ENCODE results near the gene BAHCC1.
"Not testable (repeated sequence)": the region's sequence is repeated elsewhere in the genome, so short reads cannot be mapped to it uniquely, and the experiment has no call there.

The BAHCC1 gene

GRCh38 chr17:81420769-81421462 lies 25.7 kb downstream of the BAHCC1 start:
- peaks cover 66% of the 10 kb centered on the region for H3K4me1 ChIP-seq (ENCODE audit: control insufficient read depth, insufficient read depth, low read length)
- no peaks in the 10 kb centered on the region for H3K9me3 ChIP-seq (ENCODE audit: control insufficient read depth, low read length)
- peak overlapping the region; percentile 88 for H3K9ac ChIP-seq (ENCODE audit: low read length)
- peak overlapping the region; percentile 69 for H3K4me3 ChIP-seq (ENCODE audit: low read length)
- no peaks in the 10 kb centered on the region for H3K27me3 ChIP-seq (replicated peaks; ENCODE audit: control insufficient read depth, insufficient read depth, low read length)
- peak; percentile 15 for DNase-seq (ENCODE audit: low read depth)
- H3K36me3 ChIP-seq (ENCODE audit: control insufficient read depth, insufficient read depth, low read length, severe bottlenecking): no peaks in the 10 kb centered on the region

- Histone ChIP-seq H3K4me1 (ENCODE audit: control insufficient read depth, insufficient read depth, low read length) (peaks cover 61% of the 10 kb centered on the region), H3K27me3 (replicated peaks; ENCODE audit: control insufficient read depth, insufficient read depth, low read length) (no peaks in the 10 kb centered on the region), H3K9ac (ENCODE audit: low read length) (peak overlapping the region; percentile 82), H3K36me3 (ENCODE audit: control insufficient read depth, insufficient read depth, low read length, severe bottlenecking) (no peaks in the 10 kb centered on the region), H3K9me3 (ENCODE audit: control insufficient read depth, low read length) (no peaks in the 10 kb centered on the region), H3K4me3 (ENCODE audit: low read length) (peak overlapping the region; percentile 52)
- peak; percentile 97 for DNase-seq (ENCODE audit: low read depth)
Measured at GRCh38 chr17:81422776-81423697, 27.8 kb downstream of the BAHCC1 start.

- H3K4me3 ChIP-seq (ENCODE audit: low read length): no peak overlapping the region
- H3K4me1 ChIP-seq (ENCODE audit: control insufficient read depth, insufficient read depth, low read length): peaks cover 54% of the 10 kb centered on the region
- no peaks in the 10 kb centered on the region for H3K9me3 ChIP-seq (ENCODE audit: control insufficient read depth, low read length)
- H3K36me3 ChIP-seq (ENCODE audit: control insufficient read depth, insufficient read depth, low read length, severe bottlenecking): no peaks in the 10 kb centered on the region
- H3K27me3 ChIP-seq (replicated peaks; ENCODE audit: control insufficient read depth, insufficient read depth, low read length): no peaks in the 10 kb centered on the region
- DNase-seq (ENCODE audit: low read depth): no peak
- H3K9ac ChIP-seq (ENCODE audit: low read length): peak overlapping the region; percentile 79
Measured at GRCh38 chr17:81423698-81424071, 28.4 kb downstream of the BAHCC1 start.

DNA sequence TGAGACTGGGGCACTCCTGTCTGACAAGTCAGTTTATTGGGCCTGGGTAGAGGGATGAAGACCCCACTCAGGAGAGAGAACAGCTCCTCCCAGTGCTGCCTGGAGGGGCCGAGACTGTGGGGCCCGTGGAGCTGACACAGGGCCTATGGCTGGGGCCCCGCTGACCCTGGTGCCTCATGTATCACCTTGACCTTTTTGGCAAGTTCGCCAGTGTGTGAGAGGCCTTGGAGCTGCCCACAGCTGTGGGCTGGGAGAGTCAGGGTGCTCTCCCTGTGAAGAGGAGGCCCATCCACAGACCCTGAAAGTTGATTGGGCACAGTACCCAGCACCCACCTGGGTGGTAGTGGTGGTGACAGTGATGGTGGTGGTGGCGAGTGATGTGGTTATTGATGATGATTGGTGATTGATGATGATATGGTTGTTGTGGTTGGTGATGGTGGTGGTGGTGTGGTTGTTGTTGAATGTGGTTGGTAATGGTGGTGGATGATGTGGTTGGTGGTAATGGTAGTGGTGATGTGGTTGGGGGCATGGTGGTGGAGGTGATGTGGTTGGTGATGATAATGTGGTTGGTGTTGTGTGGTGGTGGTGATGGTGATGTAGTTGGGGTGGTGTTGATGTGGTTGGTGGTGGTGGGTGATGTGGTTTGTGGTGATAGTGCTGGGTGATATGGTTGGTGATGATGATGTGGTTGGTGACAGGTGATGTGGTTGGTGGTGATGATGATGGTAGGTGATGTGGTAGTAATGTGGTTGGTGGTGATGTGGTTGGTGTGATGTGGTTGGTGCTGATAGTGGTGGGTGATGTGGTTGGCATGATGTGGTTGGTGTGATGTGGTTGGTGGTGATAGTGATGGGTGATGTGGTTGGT lies 29.1 kb downstream of the BAHCC1 start:
- peaks cover 54% of the 10 kb centered on the region for H3K4me1 ChIP-seq (ENCODE audit: control insufficient read depth, insufficient read depth, low read length)
- H3K4me3 ChIP-seq (ENCODE audit: low read length): no peak overlapping the region
- DNase-seq (ENCODE audit: low read depth): no peak
- H3K9me3 ChIP-seq (ENCODE audit: control insufficient read depth, low read length): no peaks in the 10 kb centered on the region
- H3K27me3 ChIP-seq (replicated peaks; ENCODE audit: control insufficient read depth, insufficient read depth, low read length): no peaks in the 10 kb centered on the region
- H3K9ac ChIP-seq (ENCODE audit: low read length): peak overlapping the region; percentile 79
- H3K36me3 ChIP-seq (ENCODE audit: control insufficient read depth, insufficient read depth, low read length, severe bottlenecking): no peaks in the 10 kb centered on the region

GRCh38 chr17:81425041-81425440 lies 29.8 kb downstream of the BAHCC1 start:
- H3K4me3 ChIP-seq (ENCODE audit: low read length); H3K36me3 ChIP-seq (ENCODE audit: control insufficient read depth, insufficient read depth, low read length, severe bottlenecking); H3K9ac ChIP-seq (ENCODE audit: low read length); H3K9me3 ChIP-seq (ENCODE audit: control insufficient read depth, low read length); H3K27me3 ChIP-seq (replicated peaks; ENCODE audit: control insufficient read depth, insufficient read depth, low read length); DNase-seq (ENCODE audit: low read depth): not testable (repeated sequence)
- H3K4me1 ChIP-seq (ENCODE audit: control insufficient read depth, insufficient read depth, low read length): peaks cover 52% of the 10 kb centered on the region

DNA sequence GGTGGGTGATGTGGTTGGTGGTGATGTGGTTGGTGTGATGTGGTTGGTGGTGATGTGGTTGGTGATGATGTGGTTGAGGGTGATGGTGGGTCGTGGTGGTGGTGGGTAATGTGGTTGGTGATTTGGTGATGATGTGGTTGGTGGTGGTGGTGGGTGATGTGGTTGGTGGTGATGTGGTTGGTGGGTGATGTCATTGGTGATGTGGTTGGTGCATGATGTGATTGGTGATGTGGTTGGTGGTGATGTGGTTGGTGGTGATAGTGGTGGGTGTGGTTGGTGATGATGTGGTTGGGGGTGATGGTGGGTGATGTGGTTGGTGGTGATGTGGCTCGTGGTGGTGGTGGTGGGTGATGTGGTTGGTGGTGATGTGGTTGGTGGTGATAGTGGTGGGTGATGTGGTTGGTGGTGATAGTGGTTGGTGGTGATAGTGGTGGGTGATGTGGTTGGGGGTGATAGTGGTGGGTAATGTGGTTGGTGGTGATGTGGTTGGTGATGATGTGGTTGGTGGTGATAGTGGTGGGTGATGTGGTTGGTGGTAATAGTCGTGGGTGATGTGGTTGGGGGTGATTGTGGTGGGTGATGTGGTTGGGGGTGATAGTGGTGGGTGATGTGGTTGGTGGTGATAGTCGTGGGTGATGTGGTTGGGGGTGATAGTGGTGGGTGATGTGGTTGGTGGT lies 30.6 kb downstream of the BAHCC1 start:
- peaks cover 43% of the 10 kb centered on the region for H3K4me1 ChIP-seq (ENCODE audit: control insufficient read depth, insufficient read depth, low read length)
- H3K36me3 ChIP-seq (ENCODE audit: control insufficient read depth, insufficient read depth, low read length, severe bottlenecking); H3K9me3 ChIP-seq (ENCODE audit: control insufficient read depth, low read length); DNase-seq (ENCODE audit: low read depth); H3K27me3 ChIP-seq (replicated peaks; ENCODE audit: control insufficient read depth, insufficient read depth, low read length); H3K4me3 ChIP-seq (ENCODE audit: low read length); H3K9ac ChIP-seq (ENCODE audit: low read length): not testable (repeated sequence)

DNA sequence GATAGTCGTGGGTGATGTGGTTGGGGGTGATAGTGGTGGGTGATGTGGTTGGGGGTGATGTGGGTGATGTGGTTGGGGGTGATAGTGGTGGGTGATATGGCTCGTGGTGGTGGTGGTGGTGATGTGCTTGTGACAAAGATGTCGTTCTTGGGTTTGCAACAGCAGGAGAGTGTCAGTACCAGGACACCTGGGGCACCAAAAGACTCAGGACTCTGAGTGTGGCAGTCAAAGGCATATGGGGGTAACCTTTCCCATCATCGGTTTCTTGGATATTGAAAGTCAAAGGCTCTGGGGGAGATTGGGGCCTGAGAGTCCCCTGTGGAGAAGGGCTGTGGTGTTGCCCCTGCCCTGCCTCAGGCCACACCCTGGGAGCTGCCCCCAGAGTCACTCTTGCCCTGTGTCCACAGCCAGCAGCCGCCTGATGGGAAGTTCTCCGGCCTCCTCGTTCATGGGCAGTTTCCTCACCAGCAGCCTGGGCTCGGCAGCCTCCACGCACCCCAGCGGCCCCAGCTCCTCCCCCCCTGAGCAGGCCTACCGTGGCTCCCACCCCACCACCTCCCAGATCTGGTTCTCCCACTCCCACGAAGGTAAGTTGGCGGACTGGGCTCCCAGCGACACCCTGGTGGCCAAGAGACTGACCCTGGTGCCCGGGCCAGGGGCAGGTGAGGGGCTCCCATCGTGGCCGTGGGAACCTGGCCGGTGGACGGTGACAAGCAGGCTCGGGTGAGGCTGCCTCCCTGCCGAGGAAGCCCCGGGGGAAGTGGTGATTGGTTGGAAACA lies 31.3 kb downstream of the BAHCC1 start:
- Histone ChIP-seq H3K9me3 (ENCODE audit: control insufficient read depth, low read length) (no peaks in the 10 kb centered on the region), H3K4me3 (ENCODE audit: low read length) (no peak overlapping the region), H3K9ac (ENCODE audit: low read length) (no peak overlapping the region), H3K27me3 (replicated peaks; ENCODE audit: control insufficient read depth, insufficient read depth, low read length) (no peaks in the 10 kb centered on the region), H3K36me3 (ENCODE audit: control insufficient read depth, insufficient read depth, low read length, severe bottlenecking) (no peaks in the 10 kb centered on the region), H3K4me1 (ENCODE audit: control insufficient read depth, insufficient read depth, low read length) (peaks cover 37% of the 10 kb centered on the region)
- DNase-seq (ENCODE audit: low read depth): no peak

GRCh38 chr17:81427173-81428120 lies 32.2 kb downstream of the BAHCC1 start:
- no peaks in the 10 kb centered on the region for H3K9me3 ChIP-seq (ENCODE audit: control insufficient read depth, low read length)
- no peaks in the 10 kb centered on the region for H3K27me3 ChIP-seq (replicated peaks; ENCODE audit: control insufficient read depth, insufficient read depth, low read length)
- H3K9ac ChIP-seq (ENCODE audit: low read length): no peak overlapping the region
- no peak for DNase-seq (ENCODE audit: low read depth)
- H3K36me3 ChIP-seq (ENCODE audit: control insufficient read depth, insufficient read depth, low read length, severe bottlenecking): no peaks in the 10 kb centered on the region
- no peak overlapping the region for H3K4me3 ChIP-seq (ENCODE audit: low read length)
- H3K4me1 ChIP-seq (ENCODE audit: control insufficient read depth, insufficient read depth, low read length): peaks cover 29% of the 10 kb centered on the region

GRCh38 chr17:81428121-81428515 lies 32.9 kb downstream of the BAHCC1 start:
- Histone ChIP-seq H3K36me3 (ENCODE audit: control insufficient read depth, insufficient read depth, low read length, severe bottlenecking) (no peaks in the 10 kb centered on the region), H3K9ac (ENCODE audit: low read length) (no peak overlapping the region), H3K27me3 (replicated peaks; ENCODE audit: control insufficient read depth, insufficient read depth, low read length) (no peaks in the 10 kb centered on the region), H3K4me1 (ENCODE audit: control insufficient read depth, insufficient read depth, low read length) (peaks cover 22% of the 10 kb centered on the region), H3K4me3 (ENCODE audit: low read length) (no peak overlapping the region), H3K9me3 (ENCODE audit: control insufficient read depth, low read length) (no peaks in the 10 kb centered on the region)
- DNase-seq (ENCODE audit: low read depth): no peak

Data from adipocyte (in vitro differentiated cells).